HG02610 (cell line): ENCODE data around the gene OR4D10.

Experiments
- ATAC-seq: cut with Tn5 transposase; IDR thresholded peaks from one replicate; pipeline ENCODE4 v1.9.1; 2021; ENCODE audit warnings: mild to moderate bottlenecking, moderate library complexity; ENCODE audit not compliant: unreplicated experiment

The OR4D10 gene

GRCh38 chr11:59523541-59523940, 50.4 kb downstream of the OR4D10 start:
- ATAC-seq = no peak

- ATAC-seq = no peak
Observed at GRCh38 chr11:59528711-59529110, 55.6 kb downstream of the OR4D10 start.
